SU-DHL-6 (cell line): ENCODE data around the gene PLCB1.

Experiments
- H2AFZ ChIP-seq: fragments of 200-600 bp; sonication (generic); 2 replicates; pipeline ENCODE4 v1.6.1; 2014; ENCODE audit warnings: low read depth, mild to moderate bottlenecking, moderate library complexity, mixed read lengths, antibody characterized with exemption, low read length; ENCODE audit not compliant: severe bottlenecking
- H3F3A ChIP-seq: fragments of 200-600 bp; shearing (Covaris generic); 2 replicates; pipeline ENCODE4 v1.6.0; 2016; ENCODE audit warnings: antibody characterized with exemption, mild to moderate bottlenecking; ENCODE audit not compliant: insufficient read depth
- H3K27ac ChIP-seq: fragments of 200-600 bp; sonication (generic); 2 replicates; pipeline ENCODE4 v1.5.1; 2016; ENCODE audit warnings: low read depth, mild to moderate bottlenecking, low read length, moderate library complexity, mixed read lengths
- H3K27me3 ChIP-seq: fragments of 200-600 bp; sonication (generic), shearing (Covaris generic); 2 replicates; pipeline ENCODE4 v1.6.0; 2014; ENCODE audit warnings: mild to moderate bottlenecking, low read length
- H3K36me3 ChIP-seq: fragments of 200-600 bp; sonication (generic); 2 replicates; pipeline ENCODE4 v1.6.1; 2014; ENCODE audit warnings: mild to moderate bottlenecking, low read length, mixed read lengths
- H3K4me2 ChIP-seq: fragments of 300-600, 200-600 bp; shearing (Covaris generic), sonication (generic); 2 replicates; pipeline ENCODE4 v1.6.0; 2014; ENCODE audit warnings: low read length, low read depth, mild to moderate bottlenecking; ENCODE audit not compliant: poor library complexity, severe bottlenecking
- H3K4me3 ChIP-seq: fragments of 200-600 bp; sonication (generic); 2 replicates; pipeline ENCODE4 v1.5.1; 2014; ENCODE audit warnings: antibody characterized with exemption, low read length, mild to moderate bottlenecking, mixed read lengths; ENCODE audit not compliant: insufficient read depth, poor library complexity, severe bottlenecking
- H3K79me2 ChIP-seq: fragments of 200-600 bp; sonication (generic); 2 replicates; pipeline ENCODE4 v1.6.1; 2014; ENCODE audit warnings: mild to moderate bottlenecking, low read length, moderate library complexity; ENCODE audit not compliant: insufficient read depth
- H3K9ac ChIP-seq: fragments of 200-600 bp; sonication (generic); 2 replicates; pipeline ENCODE4 v1.7.0; 2014; ENCODE audit warnings: mild to moderate bottlenecking, low read length
- H3K9me2 ChIP-seq: fragments of 200-600 bp; sonication (generic); replicated peaks from 2 replicates; pipeline ENCODE4 v1.6.1; 2014; ENCODE audit warnings: low read length; ENCODE audit not compliant: insufficient read depth
- H3K9me3 ChIP-seq: fragments of 200-600 bp; sonication (generic); 2 replicates; pipeline ENCODE4 v1.6.1; 2014; ENCODE audit warnings: low read length, mixed read lengths; ENCODE audit not compliant: insufficient read depth
- H4K20me1 ChIP-seq: fragments of 200-600 bp; sonication (generic); 2 replicates; pipeline ENCODE4 v1.6.1; 2014; ENCODE audit warnings: low read depth, mild to moderate bottlenecking, antibody characterized with exemption, low read length, moderate library complexity, mixed read lengths
- EZH2phosphoT487 ChIP-seq: fragments of 200-600 bp; sonication (generic), shearing (Covaris generic); conservative IDR thresholded peaks from 2 replicates; pipeline ENCODE4 v1.6.1; 2018; ENCODE audit warnings: mild to moderate bottlenecking, antibody characterized with exemption, low read length, moderate library complexity, mixed read lengths
- TF ChIP-seq, protein P1 (sequence below): fragments of 200-600 bp; sonication (generic); IDR thresholded peaks from one replicate; pipeline ENCODE4 v1.5.1; 2017; ENCODE audit warnings: antibody characterized with exemption, mild to moderate bottlenecking, low read length, moderate library complexity; ENCODE audit not compliant: insufficient read depth, poor library complexity, severe bottlenecking

PLCB1 gene

DNA sequence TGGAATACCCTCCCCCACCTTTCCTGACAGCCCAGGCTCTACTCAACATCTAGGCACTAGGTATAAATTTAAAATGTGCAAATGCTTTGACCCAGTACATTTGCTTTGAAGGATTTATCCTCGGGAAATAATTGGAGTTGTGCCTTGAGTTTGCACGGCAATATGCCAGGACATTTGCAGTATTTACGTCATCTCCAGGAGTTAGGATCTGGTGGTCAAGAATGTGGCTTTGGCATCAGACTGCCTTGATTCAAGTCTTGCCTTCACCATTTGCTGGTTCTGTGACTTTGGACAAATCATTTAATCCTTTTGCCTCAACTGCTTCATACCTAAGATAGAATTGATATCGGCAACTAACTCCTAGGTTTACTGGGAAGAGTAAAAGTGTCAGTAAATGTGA is 169.6 kb downstream of the PLCB1 start:
- H2AFZ ChIP-seq: no peak overlapping the region
- H3K9me3 ChIP-seq: no peaks in the 10 kb centered on the region
- H3K79me2 ChIP-seq: no peaks in the 10 kb centered on the region
- no peak overlapping the region for H3K27ac ChIP-seq
- no peak for TF ChIP-seq EZH2phosphoT487
- TF ChIP-seq, protein P1, sequence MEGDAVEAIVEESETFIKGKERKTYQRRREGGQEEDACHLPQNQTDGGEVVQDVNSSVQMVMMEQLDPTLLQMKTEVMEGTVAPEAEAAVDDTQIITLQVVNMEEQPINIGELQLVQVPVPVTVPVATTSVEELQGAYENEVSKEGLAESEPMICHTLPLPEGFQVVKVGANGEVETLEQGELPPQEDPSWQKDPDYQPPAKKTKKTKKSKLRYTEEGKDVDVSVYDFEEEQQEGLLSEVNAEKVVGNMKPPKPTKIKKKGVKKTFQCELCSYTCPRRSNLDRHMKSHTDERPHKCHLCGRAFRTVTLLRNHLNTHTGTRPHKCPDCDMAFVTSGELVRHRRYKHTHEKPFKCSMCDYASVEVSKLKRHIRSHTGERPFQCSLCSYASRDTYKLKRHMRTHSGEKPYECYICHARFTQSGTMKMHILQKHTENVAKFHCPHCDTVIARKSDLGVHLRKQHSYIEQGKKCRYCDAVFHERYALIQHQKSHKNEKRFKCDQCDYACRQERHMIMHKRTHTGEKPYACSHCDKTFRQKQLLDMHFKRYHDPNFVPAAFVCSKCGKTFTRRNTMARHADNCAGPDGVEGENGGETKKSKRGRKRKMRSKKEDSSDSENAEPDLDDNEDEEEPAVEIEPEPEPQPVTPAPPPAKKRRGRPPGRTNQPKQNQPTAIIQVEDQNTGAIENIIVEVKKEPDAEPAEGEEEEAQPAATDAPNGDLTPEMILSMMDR: no peak
- no peaks in the 10 kb centered on the region for H3F3A ChIP-seq
- no peaks in the 10 kb centered on the region for H3K27me3 ChIP-seq
- H3K9me2 ChIP-seq: no peaks in the 10 kb centered on the region
- H4K20me1 ChIP-seq: no peaks in the 10 kb centered on the region
- H3K4me2 ChIP-seq: no peak overlapping the region
- no peaks in the 10 kb centered on the region for H3K36me3 ChIP-seq
- H3K4me3 ChIP-seq: no peak overlapping the region
- H3K9ac ChIP-seq: no peak overlapping the region

DNA sequence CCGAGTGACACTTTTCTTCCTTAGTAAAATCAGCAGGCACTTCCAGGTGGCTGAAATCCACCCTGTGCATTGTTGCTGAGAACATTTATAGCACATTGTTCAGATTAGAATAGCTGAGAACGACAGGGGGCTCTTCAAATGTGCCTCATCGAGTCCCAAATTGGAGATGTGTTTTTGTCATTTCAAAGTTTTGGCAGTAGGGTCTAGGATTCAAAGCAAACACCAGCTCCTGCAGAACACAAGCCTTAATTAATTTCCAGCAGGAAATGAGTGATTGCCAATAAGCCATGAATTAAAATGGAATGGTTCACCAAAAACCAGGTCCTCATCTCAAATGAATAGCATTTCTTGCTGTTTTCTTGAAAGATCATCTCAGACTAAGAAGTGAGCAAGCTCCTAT is 171.6 kb downstream of the PLCB1 start:
- Histone ChIP-seq H3K79me2 (no peaks in the 10 kb centered on the region), H2AFZ (no peak overlapping the region), H3K9me2 (no peaks in the 10 kb centered on the region), H3F3A (no peaks in the 10 kb centered on the region), H3K4me3 (no peak overlapping the region), H3K27ac (no peak overlapping the region), H3K9me3 (no peaks in the 10 kb centered on the region), H3K9ac (no peak overlapping the region), H3K27me3 (no peaks in the 10 kb centered on the region), H3K36me3 (no peaks in the 10 kb centered on the region), H3K4me2 (no peak overlapping the region), H4K20me1 (no peaks in the 10 kb centered on the region)
- TF ChIP-seq, protein P1: no peak
- no peak for TF ChIP-seq EZH2phosphoT487

- H4K20me1 ChIP-seq: no peaks in the 10 kb centered on the region
Observed at GRCh38 chr20:8304124-8304816, 172.2 kb downstream of the PLCB1 start.

More at GRCh38 chr20:8304124-8304816, 172.2 kb downstream of the PLCB1 start:
- Histone ChIP-seq H3K36me3 (no peaks in the 10 kb centered on the region), H3K9me3 (no peaks in the 10 kb centered on the region), H2AFZ (no peak overlapping the region), H3K9ac (no peak overlapping the region), H3K27me3 (no peaks in the 10 kb centered on the region), H3K27ac (no peak overlapping the region), H3K9me2 (no peaks in the 10 kb centered on the region), H3K4me3 (no peak overlapping the region), H3K79me2 (no peaks in the 10 kb centered on the region), H3F3A (no peaks in the 10 kb centered on the region), H3K4me2 (no peak overlapping the region)
- TF ChIP-seq, protein P1: no peak
- no peak for TF ChIP-seq EZH2phosphoT487
